ENCODE measurements around the gene MEGF9. TPM values are rescaled to one million over a fixed set of nuclear protein-coding genes. Genes with fewer than 3 reads are reported as not detected.
"Not testable (repeated sequence)": the region's sequence is repeated elsewhere in the genome, so short reads cannot be mapped to it uniquely, and the experiment has no call there.

Gene MEGF9
- total RNA-seq, 4 donors from 2014 or later, result 62.1 to 113 (median 91.8) TPM

- no peak for DNase-seq (ENCODE audit: low spot score in 2 of 2)
- no peak for TF ChIP-seq POLR2A (IDR thresholded peaks at IDR 0.05)
- TF ChIP-seq CTCF (IDR thresholded peaks at IDR 0.05), result no peak
- TF ChIP-seq EP300 (IDR thresholded peaks at IDR 0.05), result no peak
- Histone ChIP-seq H3K9me3 (no peaks in the 10 kb centered on the region), H3K4me1 (peaks cover 0 to 7% (median 0%) of the 10 kb centered on the region in 4 donors), H3K27ac (no peak overlapping the region), H3K4me3 (no peak overlapping the region), H3K36me3 (peaks cover 0 to 26% (median 0%) of the 10 kb centered on the region in 3 donors), H3K27me3 (no peaks in the 10 kb centered on the region)
- 58 to 61% methylated on average over 6 of the region's 6 CpGs for WGBS, 2 donors
Measured at GRCh38 chr9:120757026-120757913, 43.0 kb upstream of the MEGF9 start.

- peaks cover 0 to 7% (median 0%) of the 10 kb centered on the region in 4 donors for H3K4me1 ChIP-seq
- no peak for DNase-seq (ENCODE audit: low spot score in 2 of 2)
- peak overlapping the region in 1 of 4 donors; percentile 45 for H3K27ac ChIP-seq
- H3K4me3 ChIP-seq, result no peak overlapping the region
- H3K27me3 ChIP-seq, result no peaks in the 10 kb centered on the region
- TF ChIP-seq CTCF (IDR thresholded peaks at IDR 0.05) (no peak), POLR2A (IDR thresholded peaks at IDR 0.05) (no peak), EP300 (IDR thresholded peaks at IDR 0.05) (no peak)
- H3K9me3 ChIP-seq, result no peaks in the 10 kb centered on the region
- peaks cover 0 to 19% (median 0%) of the 10 kb centered on the region in 3 donors for H3K36me3 ChIP-seq
- WGBS, 2 donors, result 5 to 13% methylated on average over 1 of the region's 1 CpG
Measured at GRCh38 chr9:120756531-120756930, 42.3 kb upstream of the MEGF9 start.

- 21% methylated on average over 6 of the region's 6 CpGs for WGBS, 2 donors
- peak; percentile 44 to 95 for DNase-seq (ENCODE audit: low spot score in 2 of 2)
- peaks cover 0 to 13% (median 0%) of the 10 kb centered on the region in 3 donors for H3K36me3 ChIP-seq
- no peaks in the 10 kb centered on the region for H3K9me3 ChIP-seq
- H3K4me3 ChIP-seq, result no peak overlapping the region
- H3K27me3 ChIP-seq, result no peaks in the 10 kb centered on the region
- TF ChIP-seq POLR2A (IDR thresholded peaks at IDR 0.05) (no peak), CTCF (IDR thresholded peaks at IDR 0.05) (peak; percentile 84 to 90 (median 89)), EP300 (IDR thresholded peaks at IDR 0.05) (peak in 1 of 2 donors; percentile 20)
- H3K27ac ChIP-seq, result peak overlapping the region in 1 of 4 donors; percentile 45
- peaks cover 0 to 7% (median 0%) of the 10 kb centered on the region in 4 donors for H3K4me1 ChIP-seq
Measured at GRCh38 chr9:120755810-120756434, 41.7 kb upstream of the MEGF9 start.

- 89 to 93% methylated on average over 2 of the region's 2 CpGs for WGBS, 2 donors
- no peak for DNase-seq (ENCODE audit: low spot score in 2 of 2)
- Histone ChIP-seq H3K27ac (no peak overlapping the region), H3K4me1 (peaks cover 0 to 7% (median 0%) of the 10 kb centered on the region in 4 donors), H3K36me3 (peaks cover 0 to 4% (median 0%) of the 10 kb centered on the region in 3 donors), H3K4me3 (no peak overlapping the region), H3K9me3 (no peaks in the 10 kb centered on the region), H3K27me3 (no peaks in the 10 kb centered on the region)
- TF ChIP-seq CTCF (IDR thresholded peaks at IDR 0.05) (no peak), POLR2A (IDR thresholded peaks at IDR 0.05) (no peak), EP300 (IDR thresholded peaks at IDR 0.05) (no peak)
Measured at GRCh38 chr9:120755044-120755443, 40.8 kb upstream of the MEGF9 start.

- Histone ChIP-seq H3K27me3 (no peaks in the 10 kb centered on the region), H3K4me1 (peaks cover 0 to 1% (median 0%) of the 10 kb centered on the region in 4 donors), H3K9me3 (no peaks in the 10 kb centered on the region), H3K4me3 (no peak overlapping the region), H3K36me3 (peaks cover 0 to 5% (median 0%) of the 10 kb centered on the region in 3 donors), H3K27ac (no peak overlapping the region)
- TF ChIP-seq CTCF (IDR thresholded peaks at IDR 0.05) (no peak), POLR2A (IDR thresholded peaks at IDR 0.05) (no peak), EP300 (IDR thresholded peaks at IDR 0.05) (no peak)
- no peak for DNase-seq (ENCODE audit: low spot score in 2 of 2)
- WGBS, 2 donors, result 91 to 94% methylated on average over 5 of the region's 5 CpGs
Measured at GRCh38 chr9:120750421-120750820, 36.2 kb upstream of the MEGF9 start.

- 93% methylated on average over 20 to 22 of the region's 26 CpGs for WGBS, 2 donors
- not testable (repeated sequence) for H3K36me3 ChIP-seq; DNase-seq (ENCODE audit: low spot score in 2 of 2); H3K4me1 ChIP-seq; H3K27me3 ChIP-seq; H3K9me3 ChIP-seq; H3K27ac ChIP-seq; H3K4me3 ChIP-seq
Measured at GRCh38 chr9:120746366-120746765, 32.1 kb upstream of the MEGF9 start.

All from tibial nerve (tissue), 4 donors.